ENCODE data around the gene KCNC4. TPM values are rescaled to one million over a fixed set of nuclear protein-coding genes. Genes with fewer than 3 reads are reported as not detected.

KCNC4 gene
- total RNA-seq, 1 experiment from 2014 or later: 0.24 TPM

GRCh38 chr1:110228869-110229268, 18.8 kb downstream of the KCNC4 start:
- BruUV-seq (replicated peaks): no TSS peak
- ChIA-PET POLR2A (ENCODE audit: low non-redundant PET) (no interaction called here), CTCF (interaction anchor here (0.7 kb wide), 1 partner anchor 23 kb away, joined by 3 read pairs; no protein-coding TSS in a partner anchor)

GRCh38 chr1:110229348-110230001, 19.4 kb downstream of the KCNC4 start:
- TF ChIP-seq, protein P1, sequence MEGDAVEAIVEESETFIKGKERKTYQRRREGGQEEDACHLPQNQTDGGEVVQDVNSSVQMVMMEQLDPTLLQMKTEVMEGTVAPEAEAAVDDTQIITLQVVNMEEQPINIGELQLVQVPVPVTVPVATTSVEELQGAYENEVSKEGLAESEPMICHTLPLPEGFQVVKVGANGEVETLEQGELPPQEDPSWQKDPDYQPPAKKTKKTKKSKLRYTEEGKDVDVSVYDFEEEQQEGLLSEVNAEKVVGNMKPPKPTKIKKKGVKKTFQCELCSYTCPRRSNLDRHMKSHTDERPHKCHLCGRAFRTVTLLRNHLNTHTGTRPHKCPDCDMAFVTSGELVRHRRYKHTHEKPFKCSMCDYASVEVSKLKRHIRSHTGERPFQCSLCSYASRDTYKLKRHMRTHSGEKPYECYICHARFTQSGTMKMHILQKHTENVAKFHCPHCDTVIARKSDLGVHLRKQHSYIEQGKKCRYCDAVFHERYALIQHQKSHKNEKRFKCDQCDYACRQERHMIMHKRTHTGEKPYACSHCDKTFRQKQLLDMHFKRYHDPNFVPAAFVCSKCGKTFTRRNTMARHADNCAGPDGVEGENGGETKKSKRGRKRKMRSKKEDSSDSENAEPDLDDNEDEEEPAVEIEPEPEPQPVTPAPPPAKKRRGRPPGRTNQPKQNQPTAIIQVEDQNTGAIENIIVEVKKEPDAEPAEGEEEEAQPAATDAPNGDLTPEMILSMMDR (conservative IDR thresholded peaks at IDR 0.05; ENCODE audit: low read depth, low read length): no peak
- TF ChIP-seq EZH2 (IDR thresholded peaks at IDR 0.05; ENCODE audit: borderline replicate concordance, low read depth, low read length, poor library complexity, severe bottlenecking): no peak
- no peaks in the 10 kb centered on the region for H3K4me1 ChIP-seq (ENCODE audit: insufficient read depth, low read length, poor library complexity, severe bottlenecking)
- H3K27me3 ChIP-seq (replicated peaks; ENCODE audit: insufficient read depth, low read depth, low read length, poor library complexity): no peaks in the 10 kb centered on the region
- CTCF ChIA-PET: interaction anchor here (0.7 kb wide), 1 partner anchor 22 kb away, joined by 3 read pairs; no protein-coding TSS in a partner anchor
- no peaks in the 10 kb centered on the region for H3K9me3 ChIP-seq (ENCODE audit: low read depth, low read length, poor library complexity, severe bottlenecking)
- DNase-seq (ENCODE audit: low spot score): no peak
- no peak overlapping the region for H3K27ac ChIP-seq (ENCODE audit: low read depth, low read length, poor library complexity, severe bottlenecking)
- no TSS peak for BruUV-seq (replicated peaks)
- intact Hi-C loops (cut with micrococcal nuclease; ENCODE audit: unreplicated experiment): no loop called here
- POLR2A ChIA-PET (ENCODE audit: low non-redundant PET): no interaction called here
- no peak overlapping the region for H3K4me3 ChIP-seq (ENCODE audit: low read depth, low read length, poor library complexity, severe bottlenecking)
- H3K36me3 ChIP-seq (ENCODE audit: insufficient read depth, low read length, poor library complexity, severe bottlenecking): no peaks in the 10 kb centered on the region

More at GRCh38 chr1:110228869-110229268, 18.8 kb downstream of the KCNC4 start:
- no peak for DNase-seq (ENCODE audit: low spot score)
- intact Hi-C loops (cut with micrococcal nuclease; ENCODE audit: unreplicated experiment): no loop called here
- Histone ChIP-seq H3K27ac (ENCODE audit: low read depth, low read length, poor library complexity, severe bottlenecking) (no peak overlapping the region), H3K36me3 (ENCODE audit: insufficient read depth, low read length, poor library complexity, severe bottlenecking) (no peaks in the 10 kb centered on the region), H3K27me3 (replicated peaks; ENCODE audit: insufficient read depth, low read depth, low read length, poor library complexity) (no peaks in the 10 kb centered on the region), H3K4me1 (ENCODE audit: insufficient read depth, low read length, poor library complexity, severe bottlenecking) (no peaks in the 10 kb centered on the region), H3K4me3 (ENCODE audit: low read depth, low read length, poor library complexity, severe bottlenecking) (no peak overlapping the region), H3K9me3 (ENCODE audit: low read depth, low read length, poor library complexity, severe bottlenecking) (no peaks in the 10 kb centered on the region)
- TF ChIP-seq EZH2 (IDR thresholded peaks at IDR 0.05; ENCODE audit: borderline replicate concordance, low read depth, low read length, poor library complexity, severe bottlenecking): no peak
- TF ChIP-seq, protein P1 (conservative IDR thresholded peaks at IDR 0.05; ENCODE audit: low read depth, low read length): no peak

DNA sequence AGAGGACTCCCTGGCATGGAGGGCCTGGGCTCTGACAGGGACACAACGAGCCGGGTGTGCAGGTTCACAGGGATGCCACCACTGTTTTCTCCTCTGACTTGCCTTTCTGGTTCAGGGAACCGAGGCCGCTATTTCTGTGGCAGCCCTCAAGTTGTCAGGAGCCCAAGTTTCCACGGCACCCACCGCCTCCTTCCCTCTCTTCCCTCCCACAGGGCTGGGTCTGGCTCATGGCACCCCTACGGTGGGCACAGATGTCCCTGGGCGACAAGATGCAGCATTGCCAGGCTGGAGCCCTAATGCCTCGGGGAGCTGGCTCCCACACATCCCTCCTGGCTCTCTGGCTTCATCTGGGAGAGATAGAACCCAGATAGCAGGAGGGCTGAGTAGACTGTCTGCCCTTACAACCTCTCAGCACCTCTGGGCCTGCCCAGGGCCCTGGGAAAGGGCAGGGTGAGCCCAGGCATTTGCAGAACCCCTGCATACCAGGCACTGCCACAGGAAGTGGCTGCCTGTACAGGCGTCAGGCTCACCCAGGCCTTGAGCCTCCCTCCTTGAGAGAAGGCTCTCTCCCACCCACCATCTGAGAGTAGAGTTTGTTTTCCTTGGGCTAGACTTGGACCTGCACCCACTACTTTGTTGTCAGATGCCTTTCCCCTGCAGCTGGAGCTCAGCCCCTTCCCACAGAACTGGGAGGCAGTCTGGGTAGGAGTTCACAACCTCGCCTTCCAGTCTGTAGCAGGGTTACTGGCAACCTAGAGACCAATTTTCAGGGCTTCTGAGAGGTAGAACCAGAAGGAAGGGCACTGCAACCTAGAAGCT, 20.5 kb downstream of the KCNC4 start:
- no peak for DNase-seq (ENCODE audit: low spot score)
- intact Hi-C loops (cut with micrococcal nuclease; ENCODE audit: unreplicated experiment): no loop called here
- no peak for TF ChIP-seq EZH2 (IDR thresholded peaks at IDR 0.05; ENCODE audit: borderline replicate concordance, low read depth, low read length, poor library complexity, severe bottlenecking)
- TF ChIP-seq, protein P1 (conservative IDR thresholded peaks at IDR 0.05; ENCODE audit: low read depth, low read length): no peak
- no peaks in the 10 kb centered on the region for H3K4me1 ChIP-seq (ENCODE audit: insufficient read depth, low read length, poor library complexity, severe bottlenecking)
- no peaks in the 10 kb centered on the region for H3K9me3 ChIP-seq (ENCODE audit: low read depth, low read length, poor library complexity, severe bottlenecking)
- no peaks in the 10 kb centered on the region for H3K36me3 ChIP-seq (ENCODE audit: insufficient read depth, low read length, poor library complexity, severe bottlenecking)
- no peaks in the 10 kb centered on the region for H3K27me3 ChIP-seq (replicated peaks; ENCODE audit: insufficient read depth, low read depth, low read length, poor library complexity)
- ChIA-PET POLR2A (ENCODE audit: low non-redundant PET) (no interaction called here), CTCF (no interaction called here)
- H3K27ac ChIP-seq (ENCODE audit: low read depth, low read length, poor library complexity, severe bottlenecking): no peak overlapping the region
- H3K4me3 ChIP-seq (ENCODE audit: low read depth, low read length, poor library complexity, severe bottlenecking): no peak overlapping the region
- BruUV-seq (replicated peaks): no TSS peak
